HG03469 (cell line): ENCODE measurements around the gene ZNF496.
"Not testable (repeated sequence)": the region's sequence is repeated elsewhere in the genome, so short reads cannot be mapped to it uniquely, and the experiment has no call there.

Source experiments
- ATAC-seq: cut with Tn5 transposase; IDR thresholded peaks from one replicate; pipeline ENCODE4 v1.9.1; 2021; ENCODE audit warnings: mild to moderate bottlenecking, moderate library complexity, moderate number of reproducible peaks; ENCODE audit not compliant: unreplicated experiment

ZNF496 gene

GRCh38 chr1:247360116-247360898, 28.6 kb upstream of the ZNF496 start:
- no peak for ATAC-seq

GRCh38 chr1:247359559-247359958, 27.9 kb upstream of the ZNF496 start:
- ATAC-seq = no peak

GRCh38 chr1:247358920-247359319, 27.3 kb upstream of the ZNF496 start:
- no peak for ATAC-seq

- ATAC-seq = peak; percentile 92
Measured at GRCh38 chr1:247357781-247358211, 26.1 kb upstream of the ZNF496 start.

GRCh38 chr1:247357052-247357780, 25.5 kb upstream of the ZNF496 start:
- ATAC-seq = no peak

- ATAC-seq = not testable (repeated sequence)
Measured at GRCh38 chr1:247355160-247355559, 23.5 kb upstream of the ZNF496 start.

GRCh38 chr1:247352175-247352574, 20.5 kb upstream of the ZNF496 start:
- no peak for ATAC-seq

GRCh38 chr1:247350587-247350986, 18.9 kb upstream of the ZNF496 start:
- no peak for ATAC-seq

- ATAC-seq = no peak
Measured at GRCh38 chr1:247347477-247348222, 16.0 kb upstream of the ZNF496 start.

GRCh38 chr1:247345881-247346280, 14.2 kb upstream of the ZNF496 start:
- no peak for ATAC-seq

GRCh38 chr1:247343801-247344200, 12.1 kb upstream of the ZNF496 start:
- no peak for ATAC-seq

- ATAC-seq = no peak
Measured at GRCh38 chr1:247338723-247339275, 7.1 kb upstream of the ZNF496 start.

GRCh38 chr1:247337961-247338360, 6.3 kb upstream of the ZNF496 start:
- no peak for ATAC-seq

GRCh38 chr1:247337250-247337746, 5.6 kb upstream of the ZNF496 start:
- no peak for ATAC-seq

GRCh38 chr1:247336390-247336789, 4.7 kb upstream of the ZNF496 start:
- no peak for ATAC-seq

GRCh38 chr1:247335882-247336281, 4.2 kb upstream of the ZNF496 start:
- no peak for ATAC-seq

GRCh38 chr1:247334378-247335133, 2.9 kb upstream of the ZNF496 start:
- ATAC-seq = no peak

- no peak for ATAC-seq
Measured at GRCh38 chr1:247332623-247333361, 1.1 kb upstream of the ZNF496 start.

GRCh38 chr1:247332215-247332622, 552 bp upstream of the ZNF496 start:
- peak; percentile 22 for ATAC-seq

GRCh38 chr1:247331172-247331524, 519 bp downstream of the ZNF496 start:
- ATAC-seq = peak; percentile 57
